T-helper 1 cell treated with Interleukin-12 subunit alpha and Interleukin-12 subunit beta and Interleukin-4 antibody, amounts not matched to agents 30 μg/mL and 1 μg/mL, for 36 hours (primary cell): ENCODE results near the gene TOR2A.

Source experiments
- H3K27ac Mint-ChIP-seq: one replicate; pipeline ENCODE4 v1.8.0; 2021; ENCODE audit warnings: mild to moderate bottlenecking, mixed read lengths
- H3K27me3 Mint-ChIP-seq: one replicate; pipeline ENCODE4 v1.8.0; 2021; ENCODE audit warnings: low read depth, mixed read lengths
- H3K36me3 Mint-ChIP-seq: one replicate; pipeline ENCODE4 v1.8.0; 2021; ENCODE audit warnings: low read depth, mixed read lengths
- H3K4me1 Mint-ChIP-seq: one replicate; pipeline ENCODE4 v1.8.0; 2021; ENCODE audit warnings: low read depth, mixed read lengths
- H3K4me3 Mint-ChIP-seq: one replicate; pipeline ENCODE4 v1.8.0; 2021; ENCODE audit warnings: mild to moderate bottlenecking, moderate library complexity, mixed read lengths
- H3K9me3 Mint-ChIP-seq: one replicate; pipeline ENCODE4 v1.8.0; 2021; ENCODE audit warnings: mixed read lengths

TOR2A gene

GRCh38 chr9:127739614-127740330, 4.7 kb upstream of the TOR2A start:
- Mint-ChIP-seq H3K4me1 (peaks cover 4% of the 10 kb centered on the region), H3K9me3 (no peaks in the 10 kb centered on the region), H3K36me3 (peaks cover 29% of the 10 kb centered on the region), H3K4me3 (no peak overlapping the region), H3K27ac (no peak overlapping the region), H3K27me3 (no peaks in the 10 kb centered on the region)

- Mint-ChIP-seq H3K4me3 (no peak overlapping the region), H3K27ac (no peak overlapping the region), H3K4me1 (peaks cover 9% of the 10 kb centered on the region), H3K27me3 (no peaks in the 10 kb centered on the region), H3K36me3 (peaks cover 27% of the 10 kb centered on the region), H3K9me3 (no peaks in the 10 kb centered on the region)
These were observed 3.6 kb upstream of the TOR2A start for GRCh38 chr9:127738666-127739065.

- Mint-ChIP-seq H3K4me3 (peak overlapping the region; percentile 91), H3K36me3 (peaks cover 17% of the 10 kb centered on the region), H3K27me3 (no peaks in the 10 kb centered on the region), H3K4me1 (peaks cover 9% of the 10 kb centered on the region), H3K9me3 (no peaks in the 10 kb centered on the region), H3K27ac (peak overlapping the region; percentile 92)
These were observed 564 bp upstream of the TOR2A start for GRCh38 chr9:127735530-127736185.

GRCh38 chr9:127734247-127734746, 797 bp downstream of the TOR2A start:
- Mint-ChIP-seq H3K27me3 (no peaks in the 10 kb centered on the region), H3K4me3 (peak overlapping the region; percentile 72), H3K9me3 (no peaks in the 10 kb centered on the region), H3K36me3 (peaks cover 15% of the 10 kb centered on the region), H3K4me1 (peaks cover 9% of the 10 kb centered on the region), H3K27ac (peak overlapping the region; percentile 79)

GRCh38 chr9:127733614-127734013, 1.5 kb downstream of the TOR2A start:
- peaks cover 9% of the 10 kb centered on the region for H3K4me1 Mint-ChIP-seq
- H3K4me3 Mint-ChIP-seq = peak overlapping the region; percentile 21
- no peaks in the 10 kb centered on the region for H3K27me3 Mint-ChIP-seq
- H3K36me3 Mint-ChIP-seq = peaks cover 11% of the 10 kb centered on the region
- H3K27ac Mint-ChIP-seq = no peak overlapping the region
- no peaks in the 10 kb centered on the region for H3K9me3 Mint-ChIP-seq

GRCh38 chr9:127732444-127732843, 2.6 kb downstream of the TOR2A start:
- no peak overlapping the region for H3K27ac Mint-ChIP-seq
- no peak overlapping the region for H3K4me3 Mint-ChIP-seq
- peaks cover 9% of the 10 kb centered on the region for H3K4me1 Mint-ChIP-seq
- H3K36me3 Mint-ChIP-seq = peaks cover 4% of the 10 kb centered on the region
- no peaks in the 10 kb centered on the region for H3K9me3 Mint-ChIP-seq
- no peaks in the 10 kb centered on the region for H3K27me3 Mint-ChIP-seq

GRCh38 chr9:127731938-127732337, 3.2 kb downstream of the TOR2A start:
- no peak overlapping the region for H3K4me3 Mint-ChIP-seq
- H3K36me3 Mint-ChIP-seq = peaks cover 2% of the 10 kb centered on the region
- H3K4me1 Mint-ChIP-seq = peaks cover 9% of the 10 kb centered on the region
- no peaks in the 10 kb centered on the region for H3K9me3 Mint-ChIP-seq
- H3K27me3 Mint-ChIP-seq = no peaks in the 10 kb centered on the region
- no peak overlapping the region for H3K27ac Mint-ChIP-seq

GRCh38 chr9:127730799-127731410, 4.2 kb downstream of the TOR2A start:
- H3K27ac Mint-ChIP-seq = no peak overlapping the region
- H3K9me3 Mint-ChIP-seq = no peaks in the 10 kb centered on the region
- H3K4me3 Mint-ChIP-seq = no peak overlapping the region
- H3K36me3 Mint-ChIP-seq = no peaks in the 10 kb centered on the region
- H3K27me3 Mint-ChIP-seq = no peaks in the 10 kb centered on the region
- H3K4me1 Mint-ChIP-seq = peaks cover 9% of the 10 kb centered on the region

- no peak overlapping the region for H3K4me3 Mint-ChIP-seq
- H3K9me3 Mint-ChIP-seq = no peaks in the 10 kb centered on the region
- no peak overlapping the region for H3K27ac Mint-ChIP-seq
- peaks cover 8% of the 10 kb centered on the region for H3K4me1 Mint-ChIP-seq
- no peaks in the 10 kb centered on the region for H3K36me3 Mint-ChIP-seq
- H3K27me3 Mint-ChIP-seq = no peaks in the 10 kb centered on the region
These were observed 4.8 kb downstream of the TOR2A start for GRCh38 chr9:127730262-127730661.

- H3K27ac Mint-ChIP-seq = no peak overlapping the region
- no peaks in the 10 kb centered on the region for H3K9me3 Mint-ChIP-seq
- no peak overlapping the region for H3K4me3 Mint-ChIP-seq
- no peaks in the 10 kb centered on the region for H3K27me3 Mint-ChIP-seq
- peaks cover 7% of the 10 kb centered on the region for H3K4me1 Mint-ChIP-seq
- no peaks in the 10 kb centered on the region for H3K36me3 Mint-ChIP-seq
These were observed 5.4 kb downstream of the TOR2A start for GRCh38 chr9:127729522-127730256.

GRCh38 chr9:127728808-127729207, 6.3 kb downstream of the TOR2A start:
- H3K27ac Mint-ChIP-seq = no peak overlapping the region

GRCh38 chr9:127726871-127727270, 8.2 kb downstream of the TOR2A start:
- Mint-ChIP-seq H3K27ac (no peak overlapping the region), H3K4me1 (no peaks in the 10 kb centered on the region), H3K4me3 (no peak overlapping the region), H3K27me3 (no peaks in the 10 kb centered on the region), H3K36me3 (no peaks in the 10 kb centered on the region), H3K9me3 (no peaks in the 10 kb centered on the region)

More at GRCh38 chr9:127728808-127729207, 6.3 kb downstream of the TOR2A start:
- no peaks in the 10 kb centered on the region for H3K9me3 Mint-ChIP-seq
- no peaks in the 10 kb centered on the region for H3K27me3 Mint-ChIP-seq
- no peaks in the 10 kb centered on the region for H3K36me3 Mint-ChIP-seq
- H3K4me3 Mint-ChIP-seq = no peak overlapping the region
- peaks cover 4% of the 10 kb centered on the region for H3K4me1 Mint-ChIP-seq

GRCh38 chr9:127724012-127724411, 11.1 kb downstream of the TOR2A start:
- H3K9me3 Mint-ChIP-seq = no peaks in the 10 kb centered on the region
- H3K27ac Mint-ChIP-seq = no peak overlapping the region
- peaks cover 6% of the 10 kb centered on the region for H3K4me1 Mint-ChIP-seq
- no peaks in the 10 kb centered on the region for H3K27me3 Mint-ChIP-seq
- H3K36me3 Mint-ChIP-seq = no peaks in the 10 kb centered on the region
- no peak overlapping the region for H3K4me3 Mint-ChIP-seq

GRCh38 chr9:127723444-127723843, 11.7 kb downstream of the TOR2A start:
- Mint-ChIP-seq H3K27ac (no peak overlapping the region), H3K36me3 (no peaks in the 10 kb centered on the region), H3K4me1 (peaks cover 6% of the 10 kb centered on the region), H3K27me3 (no peaks in the 10 kb centered on the region), H3K9me3 (no peaks in the 10 kb centered on the region), H3K4me3 (no peak overlapping the region)
